IMR-90 (cell line): ENCODE measurements around the gene MTHFS. TPM values are rescaled to one million over a fixed set of nuclear protein-coding genes. Genes with fewer than 3 reads are reported as not detected.

ENCODE experiments used
- ATAC-seq: fragments of 200-7000 bp; cut with Tn5 transposase; 2 replicates; pipeline ENCODE4 v1.9.1; 2020; ENCODE audit warnings: low read depth, mild to moderate bottlenecking, moderate library complexity
- BruUV-seq: library from RNA; stranded (reverse); fragments of 400-500 nt; replicated peaks from 2 replicates; lab custom pipeline; 2021; lab: Mats Ljungman, UMichigan
- CTCF ChIA-PET: fragments of 300-600 bp; formaldehyde crosslinking; extraction: SDS; loops from one replicate; lab custom pipeline; 2021; ENCODE audit warnings: antibody characterized with exemption; lab: Yijun Ruan, JAX
- POLR2A ChIA-PET: fragments of 300-600 bp; sonication (Branson Sonifier 250); formaldehyde crosslinking; loops from one replicate; lab custom pipeline; 2022; ENCODE audit warnings: antibody characterized with exemption; ENCODE audit not compliant: unreplicated experiment; lab: Charles Lee
- DNase-seq: peaks from one replicate; pipeline ENCODE4 v3.0.0; 2013
- H2AFZ ChIP-seq: replicated peaks from 2 replicates; pipeline ENCODE3; 2013; ENCODE audit warnings: low read length, mild to moderate bottlenecking; ENCODE audit not compliant: poor library complexity
- H2AK5ac ChIP-seq: 2 replicates; pipeline ENCODE4 v1.6.1; 2013; ENCODE audit warnings: low read depth, low read length, inconsistent platforms
- H2AK9ac ChIP-seq: replicated peaks from 2 replicates; pipeline ENCODE3; 2013; ENCODE audit warnings: mild to moderate bottlenecking, low read depth, low read length, moderate library complexity; ENCODE audit not compliant: poor library complexity
- H2BK120ac ChIP-seq: 2 replicates; pipeline ENCODE4 v1.6.1; 2013; ENCODE audit warnings: low read depth, low read length, inconsistent platforms
- H2BK15ac ChIP-seq: 3 replicates; pipeline ENCODE4 v1.6.1; 2013; ENCODE audit warnings: low read depth, low read length, inconsistent platforms
- H2BK20ac ChIP-seq: 2 replicates; pipeline ENCODE4 v1.6.1; 2013; ENCODE audit warnings: low read depth, mild to moderate bottlenecking, inconsistent platforms, low read length, moderate library complexity
- H2BK5ac ChIP-seq: 2 replicates; pipeline ENCODE4 v1.6.1; 2013; ENCODE audit warnings: mild to moderate bottlenecking, low read depth, low read length, inconsistent platforms; ENCODE audit not compliant: poor library complexity, severe bottlenecking
- H3K14ac ChIP-seq: replicated peaks from 2 replicates; pipeline ENCODE4 v1.6.1; 2013; ENCODE audit warnings: low read depth, low read length, inconsistent platforms
- H3K18ac ChIP-seq: 2 replicates; pipeline ENCODE4 v1.6.1; 2013; ENCODE audit warnings: low read depth, low read length, control low read depth
- H3K23ac ChIP-seq: 2 replicates; pipeline ENCODE4 v1.6.1; 2013; ENCODE audit warnings: low read depth, low read length, inconsistent platforms
- H3K27ac ChIP-seq: 2 replicates; pipeline ENCODE4 v1.5.1; 2013; ENCODE audit warnings: mild to moderate bottlenecking, control low read depth, low read length; ENCODE audit not compliant: insufficient read depth
- H3K27me3 ChIP-seq: 2 replicates; pipeline ENCODE4 v1.6.1; 2013; ENCODE audit warnings: low read length; ENCODE audit not compliant: control insufficient read depth, insufficient read depth
- H3K36me3 ChIP-seq: 2 replicates; pipeline ENCODE4 v1.6.1; 2013; ENCODE audit warnings: low read length, mixed read lengths; ENCODE audit not compliant: control insufficient read depth, insufficient read depth
- H3K4ac ChIP-seq: 2 replicates; pipeline ENCODE4 v1.6.1; 2013; ENCODE audit warnings: low read depth, low read length, inconsistent platforms
- H3K4me1 ChIP-seq: 2 replicates; pipeline ENCODE4 v1.6.1; 2013; ENCODE audit warnings: low read length, mixed read lengths; ENCODE audit not compliant: control insufficient read depth, insufficient read depth
- H3K4me2 ChIP-seq: 2 replicates; pipeline ENCODE4 v1.6.1; 2013; ENCODE audit warnings: low read depth, mild to moderate bottlenecking, control low read depth, low read length, moderate library complexity
- H3K4me3 ChIP-seq: 2 replicates; pipeline ENCODE4 v1.5.1; 2013; ENCODE audit warnings: low read depth, mild to moderate bottlenecking, control low read depth, low read length, moderate library complexity; ENCODE audit not compliant: insufficient read depth
- H3K56ac ChIP-seq: 2 replicates; pipeline ENCODE4 v1.6.1; 2013; ENCODE audit warnings: low read length, inconsistent platforms; ENCODE audit not compliant: insufficient read depth; ENCODE audit errors: extremely low read depth
- H3K79me1 ChIP-seq, 2 experiments: 2 replicates each; pipeline ENCODE4 v1.6.1; 2013; ENCODE audit warnings: low read length in 2 of 2, inconsistent platforms in 1 of 2, low read depth in 1 of 2
- H3K9ac ChIP-seq: 2 replicates; pipeline ENCODE4 v1.6.1; 2013; ENCODE audit warnings: low read depth, low read length, control low read depth
- H3K9me1 ChIP-seq: 2 replicates; pipeline ENCODE4 v1.6.1; 2013; ENCODE audit warnings: low read length, inconsistent platforms; ENCODE audit not compliant: insufficient read depth
- H3K9me3 ChIP-seq: 2 replicates; pipeline ENCODE4 v1.6.1; 2013; ENCODE audit warnings: low read length; ENCODE audit not compliant: control insufficient read depth, insufficient read depth
- H4K20me1 ChIP-seq: 2 replicates; pipeline ENCODE4 v1.6.1; 2013; ENCODE audit warnings: low read length, inconsistent platforms; ENCODE audit not compliant: insufficient read depth
- H4K5ac ChIP-seq: 2 replicates; pipeline ENCODE4 v1.6.1; 2013; ENCODE audit warnings: mild to moderate bottlenecking, low read depth, low read length, control low read depth
- H4K8ac ChIP-seq, 2 experiments: 2 replicates each; pipeline ENCODE4 v1.6.1; 2013; ENCODE audit warnings: low read depth in 2 of 2, low read length in 2 of 2, control low read depth in 1 of 2, inconsistent platforms in 1 of 2
- H4K91ac ChIP-seq: 2 replicates; pipeline ENCODE4 v1.6.1; 2013; ENCODE audit warnings: low read depth, low read length, inconsistent platforms; ENCODE audit not compliant: insufficient read depth
- CEBPB ChIP-seq: IDR thresholded peaks from 2 replicates; pipeline ENCODE4 v1.6.1; 2012; ENCODE audit warnings: low read depth, low read length, improper control_type of control experiment
- MAFK ChIP-seq: IDR thresholded peaks from 2 replicates; pipeline ENCODE4 v1.6.1; 2012; ENCODE audit warnings: low read depth, low read length, improper control_type of control experiment
- MAZ ChIP-seq: IDR thresholded peaks from 2 replicates; pipeline ENCODE4 v1.6.1; 2012; ENCODE audit warnings: low read depth, mild to moderate bottlenecking, low read length, improper control_type of control experiment, moderate library complexity, borderline replicate concordance
- RFX5 ChIP-seq: IDR thresholded peaks from 2 replicates; pipeline ENCODE4 v1.8.0; 2012; ENCODE audit warnings: low read depth, mild to moderate bottlenecking, low read length, moderate library complexity
- WGBS, 2 experiments: methylation state at CpG; one replicate each; pipeline versions ENCODE4 v1.1.5 to v1.1.7; 2013; ENCODE audit warnings: missing lambda C conversion rate in 2 of 2; ENCODE audit not compliant: insufficient read length in 1 of 2; ENCODE audit errors: extremely low coverage in 2 of 2; 5-methylcytosine and 5-hydroxymethylcytosine counted together
- dilution Hi-C: fragments of 300-500 bp; cut with HindIII; formaldehyde crosslinking; loops from one replicate; pipeline ENCODE4 v1.14.3; 2018; ENCODE audit warnings: low sequenced_read_pairs; ENCODE audit not compliant: unreplicated experiment
- in situ Hi-C: fragments of 300-500 bp; cut with MboI; formaldehyde crosslinking; loops from 3 replicates; pipeline ENCODE4 v1.14.3; 2019; ENCODE audit warnings: low sequenced_read_pairs, inconsistent platforms, mixed read lengths
- intact Hi-C: fragments of 100-400 bp; cut with micrococcal nuclease; formaldehyde crosslinking; loops from 2 replicates; pipeline ENCODE4 v1.10.0; 2022
- polyA plus RNA-seq, 3 experiments: library from polyadenylated mRNA; depleted of rRNA; stranded (reverse); fragments of >200 nt; gene quantifications; 2 replicates each; pipeline ENCODE4 v1.2.3, GENCODE V29; 2012; ENCODE audit warnings: low replicate concordance in 1 of 3
- total RNA-seq: library from RNA; depleted of rRNA; stranded (reverse); fragments of >200 nt; gene quantifications from 2 replicates; pipeline ENCODE4 v1.2.3, GENCODE V29; 2012

MTHFS gene
- total and polyA plus RNA-seq, 2 of the 4 experiments (the other 2 are of a cell fraction): 5.5 to 6.3 TPM

DNA sequence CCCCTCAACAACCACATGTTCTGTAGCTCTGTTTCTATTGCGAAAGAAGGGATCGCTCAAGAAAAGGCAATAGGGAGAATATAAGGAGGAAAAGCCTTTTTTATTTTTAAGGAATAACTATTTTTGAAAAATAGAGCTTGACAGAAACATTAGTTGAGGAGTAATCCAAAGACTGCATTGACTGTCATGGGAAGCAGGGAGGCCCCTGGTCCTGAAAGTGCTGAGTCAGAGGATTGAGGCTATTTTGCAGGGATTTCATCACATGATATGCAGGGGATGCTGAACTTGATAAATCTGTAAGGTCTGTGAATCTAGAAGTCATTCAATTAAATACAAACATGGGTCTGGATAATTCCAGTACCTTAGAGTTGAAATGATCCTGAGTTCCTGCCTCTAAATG is 92.0 kb downstream of the MTHFS start:
- TF ChIP-seq CEBPB (0 out of 2 replicates have a peak, but pooled peaks have one; percentile 46), MAFK (peak; percentile 79), RFX5 (no peak), MAZ (no peak)
- Histone ChIP-seq H3K9me1 (no peaks in the 10 kb centered on the region), H3K4ac (no peak overlapping the region), H3K27me3 (no peaks in the 10 kb centered on the region; the same call in 1 of the 2 replicates), H3K9me3 (no peaks in the 10 kb centered on the region), H3K4me3 (no peak overlapping the region), H3K4me2 (no peak overlapping the region), H3K36me3 (no peaks in the 10 kb centered on the region), H3K18ac (no peak overlapping the region), H2AK5ac (no peak overlapping the region), H4K5ac (no peak overlapping the region), H2BK5ac (no peak overlapping the region), H2BK15ac (no peak overlapping the region), H3K56ac (no peak overlapping the region), H3K23ac (no peak overlapping the region), H3K27ac (no peak overlapping the region), H3K4me1 (no peaks in the 10 kb centered on the region), H2AFZ (no peak overlapping the region), H2BK20ac (no peak overlapping the region), H4K91ac (no peak overlapping the region), H3K9ac (no peak overlapping the region), H4K20me1 (no peaks in the 10 kb centered on the region), H3K79me1 (no peaks in the 10 kb centered on the region), H2AK9ac (no peak overlapping the region), H3K14ac (no peak overlapping the region), H4K8ac (no peak overlapping the region), H2BK120ac (no peak overlapping the region)
- dilution Hi-C loops (no loop called here), intact Hi-C loops (no loop called here), in situ Hi-C loops (no loop called here)
- BruUV-seq: no TSS peak
- DNase-seq: no peak
- WGBS, 2 experiments: no CpG with 5 or more reads among the region's 2 CpGs
- no peak for ATAC-seq
- CTCF ChIA-PET: no interaction called here
- POLR2A ChIA-PET: no interaction called here
